ENCODE data around the gene KAZN. TPM values are rescaled to one million over a fixed set of nuclear protein-coding genes. Genes with fewer than 3 reads are reported as not detected.

Gene KAZN
- polyA plus RNA-seq, 1 donor (not counting 4 experiments of a cell fraction or from before 2014, with no cell fraction given) = 5.9 TPM

- DNase-seq (ENCODE audit: low read depth, low spot score) (no peak), FAIRE-seq (no peak)
- Histone ChIP-seq H4K20me1 (ENCODE audit: control insufficient read depth, extremely low read depth, insufficient read depth, low read length) (no peaks in the 10 kb centered on the region), H3K4me3 (ENCODE audit: control insufficient read depth in 2 of 3, extremely low read depth in 1 of 3, insufficient read depth in 2 of 3, low read depth in 1 of 3, low read length in 3 of 3) (no peak overlapping the region), H3K36me3 (ENCODE audit: control insufficient read depth in 2 of 2, extremely low read depth in 1 of 2, insufficient read depth in 2 of 2, low read length in 2 of 2) (no peaks in the 10 kb centered on the region), H3K27ac (ENCODE audit: control insufficient read depth, insufficient read depth, low read length) (no peak overlapping the region), H3K4me1 (ENCODE audit: control insufficient read depth, extremely low read depth, insufficient read depth, low read length) (no peaks in the 10 kb centered on the region), H2AFZ (ENCODE audit: control insufficient read depth, low read length) (no peak overlapping the region), H3K9me3 (ENCODE audit: control insufficient read depth, low read depth, low read length) (no peaks in the 10 kb centered on the region), H3K9me1 (ENCODE audit: control insufficient read depth, extremely low read depth, insufficient read depth, low read length) (no peaks in the 10 kb centered on the region), H3K27me3 (ENCODE audit: control insufficient read depth, extremely low read depth, insufficient read depth, low read length) (no peaks in the 10 kb centered on the region), H3K79me2 (ENCODE audit: control insufficient read depth, insufficient read depth, low read length) (no peaks in the 10 kb centered on the region), H3K9ac (ENCODE audit: control insufficient read depth, extremely low read depth, insufficient read depth, low read length) (no peak overlapping the region), H3K4me2 (ENCODE audit: control insufficient read depth, extremely low read depth, insufficient read depth, low read depth, low read length) (no peak overlapping the region)
- dilution Hi-C loops (cut with MboI; ENCODE audit: extremely low pct_ligation_motif_present, low sequenced_read_pairs) = loop anchor here (25.0 kb wide), 1 partner anchor 309 kb away; no protein-coding TSS in a partner anchor
- TF ChIP-seq CTCF (optimal IDR thresholded peaks at IDR 0.05 in 1 of 3, IDR thresholded peaks at IDR 0.05 in 1 of 3, conservative IDR thresholded peaks at IDR 0.05 in 1 of 3; ENCODE audit: extremely low read depth in 1 of 3, insufficient read depth in 2 of 3, low read length in 3 of 3) (no peak), EZH2 (IDR thresholded peaks at IDR 0.05; ENCODE audit: low read length) (no peak)
Observed at GRCh38 chr1:14778541-14778897, 180.0 kb downstream of the KAZN start.

GRCh38 chr1:14778898-14779865 lies 180.7 kb downstream of the KAZN start:
- DNase-seq (ENCODE audit: low read depth, low spot score) (no peak), FAIRE-seq (peak; percentile 13)
- Histone ChIP-seq H3K4me1 (ENCODE audit: control insufficient read depth, extremely low read depth, insufficient read depth, low read length) (no peaks in the 10 kb centered on the region), H3K4me3 (ENCODE audit: control insufficient read depth in 2 of 3, extremely low read depth in 1 of 3, insufficient read depth in 2 of 3, low read depth in 1 of 3, low read length in 3 of 3) (no peak overlapping the region), H3K36me3 (ENCODE audit: control insufficient read depth in 2 of 2, extremely low read depth in 1 of 2, insufficient read depth in 2 of 2, low read length in 2 of 2) (no peaks in the 10 kb centered on the region), H3K9me3 (ENCODE audit: control insufficient read depth, low read depth, low read length) (no peaks in the 10 kb centered on the region), H2AFZ (ENCODE audit: control insufficient read depth, low read length) (no peak overlapping the region), H3K4me2 (ENCODE audit: control insufficient read depth, extremely low read depth, insufficient read depth, low read depth, low read length) (no peak overlapping the region), H3K27me3 (ENCODE audit: control insufficient read depth, extremely low read depth, insufficient read depth, low read length) (no peaks in the 10 kb centered on the region), H3K79me2 (ENCODE audit: control insufficient read depth, insufficient read depth, low read length) (no peaks in the 10 kb centered on the region), H3K9ac (ENCODE audit: control insufficient read depth, extremely low read depth, insufficient read depth, low read length) (no peak overlapping the region), H4K20me1 (ENCODE audit: control insufficient read depth, extremely low read depth, insufficient read depth, low read length) (no peaks in the 10 kb centered on the region), H3K27ac (ENCODE audit: control insufficient read depth, insufficient read depth, low read length) (no peak overlapping the region), H3K9me1 (ENCODE audit: control insufficient read depth, extremely low read depth, insufficient read depth, low read length) (no peaks in the 10 kb centered on the region)
- dilution Hi-C loops (cut with MboI; ENCODE audit: extremely low pct_ligation_motif_present, low sequenced_read_pairs) = loop anchor here (25.0 kb wide), 1 partner anchor 308 kb away; no protein-coding TSS in a partner anchor
- TF ChIP-seq CTCF (optimal IDR thresholded peaks at IDR 0.05 in 1 of 3, IDR thresholded peaks at IDR 0.05 in 1 of 3, conservative IDR thresholded peaks at IDR 0.05 in 1 of 3; ENCODE audit: extremely low read depth in 1 of 3, insufficient read depth in 2 of 3, low read length in 3 of 3) = peak; percentile 70 to 85 (median 81)
- no peak for TF ChIP-seq EZH2 (IDR thresholded peaks at IDR 0.05; ENCODE audit: low read length)
